Mucosa of descending colon (tissue), 3 donors: ENCODE data around the gene RFLNA. TPM values are rescaled to one million over a fixed set of nuclear protein-coding genes. Genes with fewer than 3 reads are reported as not detected.

Source experiments
- ATAC-seq: fragments of 200-7000 bp; cut with Tn5 transposase; one replicate; pipeline ENCODE4 v1.9.1; 2020; ENCODE audit warnings: mild to moderate bottlenecking, moderate library complexity
- DNase-seq, 3 donors: peaks; one replicate each; pipeline ENCODE4 v3.0.0-alpha.2; 2020
- H3K36me3 ChIP-seq: fragments of 200-600 bp; one replicate; pipeline ENCODE4 v1.8.0; 2021; ENCODE audit warnings: low read depth, mild to moderate bottlenecking
- H3K4me1 ChIP-seq: fragments of 200-600 bp; one replicate; pipeline ENCODE4 v1.8.0; 2021; ENCODE audit warnings: low read depth, mild to moderate bottlenecking
- H3K4me3 ChIP-seq: fragments of 200-600 bp; one replicate; pipeline ENCODE4 v1.8.0; 2021; ENCODE audit warnings: mild to moderate bottlenecking
- H3K9me3 ChIP-seq: fragments of 200-600 bp; one replicate; pipeline ENCODE4 v1.8.0; 2021; ENCODE audit warnings: mild to moderate bottlenecking
- CTCF ChIP-seq: fragments of 200-600 bp; IDR thresholded peaks from one replicate; pipeline ENCODE4 v1.8.0; 2022; ENCODE audit warnings: antibody characterized with exemption, mild to moderate bottlenecking
- intact Hi-C, 2 donors: fragments of 100-400 bp; cut with DNase I in 1 of 2; cut with micrococcal nuclease in 1 of 2; formaldehyde crosslinking; loops; one replicate each; pipeline versions ENCODE4 v1.11.0 to v1.11.1; 2022; cut with DNase I, micrococcal nuclease
- total RNA-seq, 3 donors: library from RNA; stranded (reverse); fragmentation: NEBNext Ultra II Directional in 2 of 3; extraction: Animal tissue kit (Norgen Biotek cat#: 25700) in 2 of 3; gene quantifications; one replicate each; pipeline versions ENCODE4 v1.2.1 to v1.2.4, GENCODE V29; 2021 to 2023
- donor health status: DM: no; HTN: no; CAD: no; lungs with moderate emphysema.
- donor health status: DM: no; HTN: no; CAD: no.
- donor health status: DM: no; HTN: yes; CAD: no.

Gene RFLNA
- total RNA-seq, 3 donors from 2014 or later = 18.0 to 74.5 (median 36.0) TPM

GRCh38 chr12:124314207-124314606 lies 19.3 kb downstream of the RFLNA start:
- no peak for ATAC-seq
- Histone ChIP-seq H3K4me3 (no peak overlapping the region), H3K9me3 (no peaks in the 10 kb centered on the region), H3K4me1 (no peaks in the 10 kb centered on the region), H3K36me3 (no peaks in the 10 kb centered on the region)
- TF ChIP-seq CTCF = no peak
- no peak for DNase-seq
- intact Hi-C loops = loop anchor here in 1 of 2 donors (10.0 kb wide), 1 partner anchor 259 kb away; no protein-coding TSS in a partner anchor

GRCh38 chr12:124314766-124315165 lies 19.9 kb downstream of the RFLNA start:
- DNase-seq = no peak
- Histone ChIP-seq H3K4me3 (no peak overlapping the region), H3K4me1 (no peaks in the 10 kb centered on the region), H3K36me3 (no peaks in the 10 kb centered on the region), H3K9me3 (no peaks in the 10 kb centered on the region)
- intact Hi-C loops = loop anchor here (5.0 to 10.0 kb wide), 2 partner anchors 260 to 272 kb away; no protein-coding TSS in a partner anchor
- ATAC-seq = no peak
- no peak for TF ChIP-seq CTCF

GRCh38 chr12:124315372-124316044 lies 20.6 kb downstream of the RFLNA start:
- Histone ChIP-seq H3K4me3 (no peak overlapping the region), H3K4me1 (no peaks in the 10 kb centered on the region), H3K9me3 (no peaks in the 10 kb centered on the region), H3K36me3 (no peaks in the 10 kb centered on the region)
- TF ChIP-seq CTCF = no peak
- intact Hi-C loops = loop anchor here (5.0 to 10.0 kb wide), 2 partner anchors 261 to 273 kb away; no protein-coding TSS in a partner anchor
- ATAC-seq (no peak), DNase-seq (no peak)

- DNase-seq = no peak
- Histone ChIP-seq H3K36me3 (no peaks in the 10 kb centered on the region), H3K4me1 (no peaks in the 10 kb centered on the region), H3K9me3 (no peaks in the 10 kb centered on the region), H3K4me3 (no peak overlapping the region)
- no peak for TF ChIP-seq CTCF
- ATAC-seq = no peak
- intact Hi-C loops = loop anchor here (5.0 to 10.0 kb wide), 2 partner anchors 262 to 274 kb away; no protein-coding TSS in a partner anchor
Observed at GRCh38 chr12:124316257-124316900, 21.5 kb downstream of the RFLNA start.

GRCh38 chr12:124317400-124317799 lies 22.5 kb downstream of the RFLNA start:
- ATAC-seq (no peak), DNase-seq (no peak)
- no peaks in the 10 kb centered on the region for H3K4me1 ChIP-seq
- H3K9me3 ChIP-seq = no peaks in the 10 kb centered on the region
- no peaks in the 10 kb centered on the region for H3K36me3 ChIP-seq
- no peak for TF ChIP-seq CTCF
- no peak overlapping the region for H3K4me3 ChIP-seq
- intact Hi-C loops = loop anchor here (5.0 to 10.0 kb wide), 2 partner anchors 263 to 275 kb away; no protein-coding TSS in a partner anchor
